Activated naive CD8-positive, alpha-beta T cell treated with anti-CD3 and anti-CD28 coated beads for 36 hours (primary cell): ENCODE measurements around the gene LHB. TPM values are rescaled to one million over a fixed set of nuclear protein-coding genes. Genes with fewer than 3 reads are reported as not detected.

Experiments used
- DNase-seq: peaks from one replicate; pipeline ENCODE4 v3.0.0; 2021
- H3K27ac Mint-ChIP-seq: one replicate; pipeline ENCODE4 v1.8.0; 2022; ENCODE audit warnings: mild to moderate bottlenecking, moderate library complexity, mixed read lengths
- H3K27me3 Mint-ChIP-seq: one replicate; pipeline ENCODE4 v1.8.0; 2022; ENCODE audit warnings: mild to moderate bottlenecking, mixed read lengths
- H3K36me3 Mint-ChIP-seq: one replicate; pipeline ENCODE4 v1.8.0; 2021; ENCODE audit warnings: mild to moderate bottlenecking, mixed read lengths
- H3K4me1 Mint-ChIP-seq: one replicate; pipeline ENCODE4 v1.8.0; 2021; ENCODE audit warnings: mixed read lengths
- H3K4me3 Mint-ChIP-seq: one replicate; pipeline ENCODE4 v1.8.0; 2022; ENCODE audit warnings: mild to moderate bottlenecking, moderate library complexity, mixed read lengths
- H3K9me3 Mint-ChIP-seq: one replicate; pipeline ENCODE4 v1.8.0; 2022; ENCODE audit warnings: mixed read lengths
- total RNA-seq, 2 experiments: library from RNA; stranded (reverse); gene quantifications; one replicate each; pipeline ENCODE4 v1.2.3, GENCODE V29; 2021

Gene LHB
- total RNA-seq, 2 experiments from 2014 or later = not detected

GRCh38 chr19:48985711-48986110 lies 31.2 kb downstream of the LHB start:
- no peak overlapping the region for H3K27ac Mint-ChIP-seq
- peaks cover 26% of the 10 kb centered on the region for H3K36me3 Mint-ChIP-seq
- no peak overlapping the region for H3K4me3 Mint-ChIP-seq
- no peak for DNase-seq
- no peaks in the 10 kb centered on the region for H3K27me3 Mint-ChIP-seq
- no peaks in the 10 kb centered on the region for H3K9me3 Mint-ChIP-seq
- H3K4me1 Mint-ChIP-seq = peaks cover 17% of the 10 kb centered on the region

GRCh38 chr19:48982280-48982679 lies 34.6 kb downstream of the LHB start:
- Mint-ChIP-seq H3K27ac (no peak overlapping the region), H3K9me3 (no peaks in the 10 kb centered on the region), H3K4me3 (no peak overlapping the region), H3K27me3 (no peaks in the 10 kb centered on the region), H3K36me3 (peaks cover 28% of the 10 kb centered on the region), H3K4me1 (peaks cover 10% of the 10 kb centered on the region)
- no peak for DNase-seq

- Mint-ChIP-seq H3K36me3 (peaks cover 26% of the 10 kb centered on the region), H3K4me1 (peaks cover 5% of the 10 kb centered on the region), H3K27ac (no peak overlapping the region), H3K27me3 (no peaks in the 10 kb centered on the region), H3K9me3 (no peaks in the 10 kb centered on the region), H3K4me3 (no peak overlapping the region)
- DNase-seq = no peak
Measured at GRCh38 chr19:48977061-48977460, 39.8 kb downstream of the LHB start.

- Mint-ChIP-seq H3K4me3 (no peak overlapping the region), H3K9me3 (no peaks in the 10 kb centered on the region), H3K27me3 (no peaks in the 10 kb centered on the region), H3K27ac (no peak overlapping the region), H3K4me1 (peaks cover 5% of the 10 kb centered on the region), H3K36me3 (peaks cover 24% of the 10 kb centered on the region)
- DNase-seq = peak; percentile 53
Measured at GRCh38 chr19:48975947-48976847, 40.7 kb downstream of the LHB start.

GRCh38 chr19:48970923-48971395 lies 45.9 kb downstream of the LHB start:
- Mint-ChIP-seq H3K36me3 (peaks cover 26% of the 10 kb centered on the region), H3K27ac (peak overlapping the region; percentile 54)

DNA sequence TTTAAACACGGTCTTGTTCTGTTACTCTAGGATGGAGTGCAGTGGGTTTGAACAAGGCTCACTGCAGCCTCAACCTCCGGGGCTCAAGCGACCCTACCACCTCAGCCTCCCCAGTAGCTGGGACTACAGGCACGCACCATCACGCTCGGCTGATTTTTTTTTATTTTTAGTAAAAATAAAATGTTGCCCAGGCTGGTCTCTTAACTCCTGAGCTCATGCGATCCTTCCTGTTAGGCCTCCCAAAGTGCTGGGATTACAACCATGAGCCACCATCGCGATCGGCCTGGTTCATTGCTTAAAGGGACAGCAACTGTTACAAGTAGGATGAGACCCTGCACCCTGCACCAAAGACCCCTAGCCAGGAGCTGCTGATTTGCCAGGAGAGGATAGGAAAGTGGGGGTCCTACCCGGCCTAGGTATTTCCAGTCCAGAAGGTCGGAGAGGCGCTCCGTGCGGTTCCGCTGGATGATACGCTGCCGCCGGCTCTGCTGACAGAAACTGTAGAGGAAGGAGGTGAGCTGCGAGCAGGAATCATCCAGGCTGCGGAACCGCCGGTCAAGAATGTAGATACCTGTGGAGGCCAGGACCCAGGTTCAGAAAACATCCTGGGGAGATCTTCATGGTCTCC lies 46.6 kb downstream of the LHB start:
- Mint-ChIP-seq H3K9me3 (peaks cover 3% of the 10 kb centered on the region), H3K4me1 (peaks cover 17% of the 10 kb centered on the region), H3K27me3 (peaks cover 1% of the 10 kb centered on the region), H3K27ac (peak overlapping the region; percentile 65), H3K36me3 (peaks cover 33% of the 10 kb centered on the region), H3K4me3 (no peak overlapping the region)
- peak; percentile 12 for DNase-seq

More at GRCh38 chr19:48970923-48971395, 45.9 kb downstream of the LHB start:
- peaks cover 3% of the 10 kb centered on the region for H3K9me3 Mint-ChIP-seq
- no peak overlapping the region for H3K4me3 Mint-ChIP-seq
- no peaks in the 10 kb centered on the region for H3K27me3 Mint-ChIP-seq
- DNase-seq = peak; percentile 82
- peaks cover 16% of the 10 kb centered on the region for H3K4me1 Mint-ChIP-seq

DNA sequence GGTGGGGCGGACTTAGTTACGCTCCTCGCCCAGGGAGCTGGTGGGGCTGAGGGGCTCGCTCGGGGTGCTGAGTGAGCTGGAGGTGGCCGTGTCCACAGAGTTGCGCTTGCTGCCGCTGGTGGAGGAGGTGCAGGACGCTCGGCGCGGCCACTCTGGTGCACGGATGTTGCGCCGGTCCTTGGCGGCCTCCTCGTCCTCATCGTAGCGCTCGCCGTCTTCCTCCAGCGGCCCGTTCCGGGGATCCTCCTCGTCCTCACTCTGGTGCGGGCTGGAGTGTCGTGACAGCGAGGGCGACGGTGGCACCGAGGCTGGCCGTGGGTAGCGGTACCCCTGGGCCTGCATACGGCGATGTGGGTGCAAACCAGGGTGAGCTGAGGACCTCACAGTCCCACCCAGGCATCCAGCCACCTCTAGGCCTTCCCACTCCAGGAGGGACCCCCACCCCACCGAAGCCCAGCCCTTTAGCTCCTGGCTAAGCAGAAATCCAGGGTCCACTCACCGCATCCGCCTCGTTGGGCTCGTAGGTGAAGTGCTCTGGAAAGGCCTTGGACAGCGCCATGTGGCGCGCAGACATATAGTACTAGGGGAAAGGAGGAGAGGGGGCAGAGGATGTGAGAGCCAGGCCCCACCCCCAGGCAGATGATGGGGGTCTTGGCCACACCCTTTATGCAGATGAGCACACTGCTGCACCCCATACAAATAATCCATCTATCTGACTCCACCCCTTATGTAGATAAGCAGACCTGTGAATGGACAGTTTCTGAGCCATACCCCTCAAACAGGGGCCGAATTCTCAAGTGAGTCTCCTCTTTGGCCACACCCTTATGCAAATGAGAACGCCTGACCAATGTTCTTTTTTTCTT lies 47.4 kb downstream of the LHB start:
- Mint-ChIP-seq H3K9me3 (peaks cover 3% of the 10 kb centered on the region), H3K27ac (peak overlapping the region; percentile 65), H3K27me3 (peaks cover 4% of the 10 kb centered on the region), H3K4me3 (no peak overlapping the region), H3K36me3 (peaks cover 36% of the 10 kb centered on the region), H3K4me1 (peaks cover 21% of the 10 kb centered on the region)
- DNase-seq = peak; percentile 12

DNA sequence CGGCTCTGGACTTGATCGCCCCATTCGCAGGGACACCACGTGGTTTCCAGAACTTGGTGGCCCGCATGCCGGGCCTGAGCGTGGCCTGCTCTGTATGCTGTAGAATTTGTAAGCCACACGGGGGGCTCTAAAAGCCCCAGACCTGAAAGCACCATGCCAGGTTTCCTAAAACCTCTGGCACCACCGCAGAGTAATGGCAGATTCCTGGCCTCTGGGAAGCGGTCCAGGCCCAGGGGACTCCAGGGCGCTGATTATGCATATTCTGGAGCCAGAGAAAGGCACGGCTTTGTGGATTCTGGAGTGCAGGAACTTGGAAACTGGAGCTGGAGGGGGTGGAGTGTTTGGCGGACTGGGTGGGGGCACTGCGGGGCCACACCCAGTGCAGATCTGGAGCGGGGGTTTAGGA lies 48.1 kb downstream of the LHB start:
- Mint-ChIP-seq H3K9me3 (peaks cover 3% of the 10 kb centered on the region), H3K36me3 (peaks cover 36% of the 10 kb centered on the region), H3K27me3 (peaks cover 4% of the 10 kb centered on the region), H3K4me3 (no peak overlapping the region), H3K4me1 (peaks cover 28% of the 10 kb centered on the region), H3K27ac (no peak overlapping the region)
- DNase-seq = no peak

DNA sequence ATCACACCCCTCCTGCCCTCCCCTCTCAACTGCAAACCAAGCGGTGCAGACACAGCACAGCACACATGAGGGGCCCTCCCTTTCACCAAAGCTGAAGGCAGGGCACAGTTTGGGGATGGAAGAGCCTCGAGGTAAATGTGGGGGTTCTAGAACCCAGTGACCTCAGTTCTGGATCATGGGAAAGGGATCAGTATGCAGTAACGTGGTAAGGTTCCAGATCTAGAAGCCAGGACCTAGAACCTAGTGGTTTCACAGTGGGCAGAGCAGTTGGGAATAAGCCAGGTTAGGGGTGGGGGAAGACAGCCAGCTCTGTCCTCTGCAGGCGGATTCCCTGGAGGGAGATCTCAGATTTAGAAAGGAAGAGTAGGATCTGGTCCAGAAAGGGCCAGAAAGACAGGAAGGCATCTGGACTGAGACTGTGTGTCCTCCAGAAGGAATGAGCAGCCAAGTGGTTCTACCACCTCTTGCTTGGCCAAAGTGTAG lies 48.7 kb downstream of the LHB start:
- Mint-ChIP-seq H3K9me3 (peaks cover 3% of the 10 kb centered on the region), H3K4me1 (peaks cover 33% of the 10 kb centered on the region), H3K4me3 (no peak overlapping the region), H3K27ac (peak overlapping the region; percentile 1), H3K27me3 (peaks cover 4% of the 10 kb centered on the region), H3K36me3 (peaks cover 37% of the 10 kb centered on the region)
- no peak for DNase-seq

- DNase-seq = no peak
- Mint-ChIP-seq H3K4me3 (peak overlapping the region; percentile 99), H3K9me3 (peaks cover 3% of the 10 kb centered on the region), H3K36me3 (peaks cover 34% of the 10 kb centered on the region), H3K27ac (peak overlapping the region; percentile 97), H3K4me1 (peaks cover 39% of the 10 kb centered on the region), H3K27me3 (peaks cover 4% of the 10 kb centered on the region)
Measured at GRCh38 chr19:48967346-48968178, 49.3 kb downstream of the LHB start.

DNA sequence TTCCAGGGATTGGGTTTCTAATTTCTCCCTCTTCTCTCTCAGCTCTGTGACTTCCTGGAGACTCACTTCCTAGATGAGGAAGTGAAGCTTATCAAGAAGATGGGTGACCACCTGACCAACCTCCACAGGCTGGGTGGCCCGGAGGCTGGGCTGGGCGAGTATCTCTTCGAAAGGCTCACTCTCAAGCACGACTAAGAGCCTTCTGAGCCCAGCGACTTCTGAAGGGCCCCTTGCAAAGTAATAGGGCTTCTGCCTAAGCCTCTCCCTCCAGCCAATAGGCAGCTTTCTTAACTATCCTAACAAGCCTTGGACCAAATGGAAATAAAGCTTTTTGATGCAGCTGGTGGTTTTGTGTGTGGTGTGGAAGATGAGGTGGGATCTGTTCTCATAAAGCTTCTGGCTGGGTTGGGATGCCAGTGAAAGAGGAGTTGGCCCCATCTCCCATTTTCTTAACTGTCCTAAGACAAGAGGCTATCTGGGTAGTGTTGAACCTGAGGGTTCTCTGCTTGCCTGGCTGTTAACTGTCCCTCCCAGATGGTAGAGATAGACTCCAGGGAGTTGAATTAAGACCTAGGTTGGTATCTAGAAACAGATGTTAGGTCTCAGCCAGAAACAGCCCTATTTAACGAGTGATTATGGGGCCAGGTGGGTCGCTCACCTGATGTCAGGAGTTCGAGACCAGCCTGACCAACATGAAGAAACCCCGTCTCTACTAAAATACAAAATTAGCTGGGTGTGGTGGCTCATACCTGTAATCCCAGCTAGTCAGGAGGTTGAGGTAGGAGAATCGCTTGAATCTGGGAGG lies 50.1 kb downstream of the LHB start:
- Mint-ChIP-seq H3K27me3 (peaks cover 4% of the 10 kb centered on the region), H3K27ac (peak overlapping the region; percentile 97), H3K36me3 (peaks cover 36% of the 10 kb centered on the region), H3K9me3 (peaks cover 3% of the 10 kb centered on the region), H3K4me3 (peak overlapping the region; percentile 99), H3K4me1 (peaks cover 47% of the 10 kb centered on the region)
- no peak for DNase-seq
